ENCODE data around the gene FBXL13. TPM values are rescaled to one million over a fixed set of nuclear protein-coding genes. Genes with fewer than 3 reads are reported as not detected.

Gene FBXL13
- total RNA-seq, 1 donor from 2014 or later: 0.98 TPM

DNA sequence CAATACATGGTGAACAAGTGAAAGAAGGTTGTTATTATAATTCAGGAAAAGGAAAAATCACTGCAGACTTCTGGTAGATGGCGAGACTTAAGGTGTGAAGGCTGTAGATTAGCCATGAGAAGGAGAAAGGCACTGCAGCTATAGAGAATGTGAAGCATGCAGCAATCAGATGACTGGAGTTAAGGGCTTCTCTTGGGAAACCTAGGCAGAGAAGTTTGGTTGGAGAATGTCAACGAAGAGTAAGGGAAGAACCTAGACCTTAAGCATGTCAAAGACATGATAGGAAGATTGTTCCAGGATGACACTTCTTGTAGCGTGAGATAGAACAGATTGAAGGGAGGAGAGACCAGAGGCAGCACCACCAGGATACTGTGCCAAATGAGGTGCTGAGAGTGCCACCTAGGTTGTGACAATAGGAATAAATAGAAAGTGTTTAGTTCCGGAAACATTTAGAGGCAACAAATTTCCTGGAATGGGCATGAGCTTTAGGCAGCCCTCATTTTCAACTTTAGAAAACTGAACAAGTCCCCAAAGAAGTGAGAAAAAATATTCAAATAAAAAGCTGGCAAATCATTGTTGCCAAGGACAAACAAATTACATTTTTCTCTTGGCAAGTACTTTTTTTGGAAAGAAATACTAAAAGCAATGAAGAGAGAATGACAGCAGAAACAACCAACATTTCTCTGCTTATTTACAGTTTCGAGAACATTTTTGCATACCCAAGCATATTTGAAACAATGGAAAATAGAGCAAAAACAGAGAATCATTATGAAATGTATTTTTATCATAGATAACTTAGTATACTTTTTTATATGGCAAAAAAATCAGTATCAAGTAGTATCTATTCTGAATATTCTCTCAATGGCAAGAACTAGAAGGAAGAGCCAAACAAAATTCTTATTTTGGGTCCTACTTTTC, 156.9 kb downstream of the FBXL13 start:
- Histone ChIP-seq H3K36me3 (no peaks in the 10 kb centered on the region), H3K9me3 (no peaks in the 10 kb centered on the region), H3K27me3 (no peaks in the 10 kb centered on the region), H3K4me1 (peaks cover under 1% of the 10 kb centered on the region), H3K27ac (no peak overlapping the region), H3K4me3 (no peak overlapping the region)
- intact Hi-C loops (cut with DNase I): no loop called here
- TF ChIP-seq, protein P1, sequence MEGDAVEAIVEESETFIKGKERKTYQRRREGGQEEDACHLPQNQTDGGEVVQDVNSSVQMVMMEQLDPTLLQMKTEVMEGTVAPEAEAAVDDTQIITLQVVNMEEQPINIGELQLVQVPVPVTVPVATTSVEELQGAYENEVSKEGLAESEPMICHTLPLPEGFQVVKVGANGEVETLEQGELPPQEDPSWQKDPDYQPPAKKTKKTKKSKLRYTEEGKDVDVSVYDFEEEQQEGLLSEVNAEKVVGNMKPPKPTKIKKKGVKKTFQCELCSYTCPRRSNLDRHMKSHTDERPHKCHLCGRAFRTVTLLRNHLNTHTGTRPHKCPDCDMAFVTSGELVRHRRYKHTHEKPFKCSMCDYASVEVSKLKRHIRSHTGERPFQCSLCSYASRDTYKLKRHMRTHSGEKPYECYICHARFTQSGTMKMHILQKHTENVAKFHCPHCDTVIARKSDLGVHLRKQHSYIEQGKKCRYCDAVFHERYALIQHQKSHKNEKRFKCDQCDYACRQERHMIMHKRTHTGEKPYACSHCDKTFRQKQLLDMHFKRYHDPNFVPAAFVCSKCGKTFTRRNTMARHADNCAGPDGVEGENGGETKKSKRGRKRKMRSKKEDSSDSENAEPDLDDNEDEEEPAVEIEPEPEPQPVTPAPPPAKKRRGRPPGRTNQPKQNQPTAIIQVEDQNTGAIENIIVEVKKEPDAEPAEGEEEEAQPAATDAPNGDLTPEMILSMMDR (IDR thresholded peaks at IDR 0.05): no peak
- TF ChIP-seq POLR2A (IDR thresholded peaks at IDR 0.05): no peak
- no peak for TF ChIP-seq POLR2AphosphoS5 (IDR thresholded peaks at IDR 0.05; ENCODE audit: insufficient read depth in 1 of 2, low read depth in 1 of 2)
- DNase-seq (ENCODE audit: extremely low spot score in 2 of 2): no peak

DNA sequence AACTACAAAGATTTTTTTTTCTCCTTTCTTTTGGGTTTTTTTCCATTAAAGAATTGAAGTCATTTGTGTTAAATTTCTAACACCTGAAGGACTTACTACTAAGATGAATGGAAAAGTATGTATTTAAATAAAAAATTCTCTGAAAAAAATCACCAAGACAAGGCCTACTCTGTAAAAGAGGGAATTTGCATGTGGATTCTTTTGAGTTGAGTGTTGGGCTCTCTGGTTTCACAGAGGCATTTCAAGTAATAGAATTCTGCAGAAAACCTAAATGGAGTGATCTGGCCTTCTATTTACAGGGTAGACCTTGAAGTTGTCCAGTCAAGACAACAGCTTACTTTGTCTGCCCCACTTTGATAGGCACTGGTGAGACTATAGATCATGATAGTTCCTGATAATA, 157.7 kb downstream of the FBXL13 start:
- Histone ChIP-seq H3K27me3 (no peaks in the 10 kb centered on the region), H3K4me1 (peaks cover 5% of the 10 kb centered on the region), H3K36me3 (no peaks in the 10 kb centered on the region), H3K9me3 (no peaks in the 10 kb centered on the region), H3K4me3 (no peak overlapping the region), H3K27ac (no peak overlapping the region)
- intact Hi-C loops (cut with DNase I): no loop called here
- DNase-seq (ENCODE audit: extremely low spot score in 2 of 2): no peak
- TF ChIP-seq POLR2A (IDR thresholded peaks at IDR 0.05): no peak
- TF ChIP-seq, protein P1 (IDR thresholded peaks at IDR 0.05): no peak
- no peak for TF ChIP-seq POLR2AphosphoS5 (IDR thresholded peaks at IDR 0.05; ENCODE audit: insufficient read depth in 1 of 2, low read depth in 1 of 2)

DNA sequence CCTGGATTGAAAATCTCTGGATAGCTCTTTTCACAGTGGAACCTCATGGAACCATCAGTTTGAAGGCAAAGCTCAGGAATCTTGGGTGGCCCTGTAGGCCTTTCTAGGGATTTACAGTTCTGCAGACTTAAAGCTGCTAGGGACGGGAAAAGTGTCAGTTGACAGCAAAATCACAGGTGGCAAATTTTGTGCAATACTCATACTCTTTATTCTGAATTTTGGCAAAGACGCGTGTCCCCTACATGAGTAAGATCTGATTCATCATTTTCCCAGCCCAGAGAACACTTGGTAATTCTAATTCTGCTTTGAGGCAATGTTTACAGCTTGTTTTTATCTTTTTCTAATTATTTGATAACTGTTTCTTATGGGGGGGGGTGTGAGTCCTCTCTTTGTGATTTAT, 158.2 kb downstream of the FBXL13 start:
- Histone ChIP-seq H3K27ac (no peak overlapping the region), H3K36me3 (no peaks in the 10 kb centered on the region), H3K4me1 (peaks cover 5% of the 10 kb centered on the region), H3K4me3 (no peak overlapping the region), H3K27me3 (no peaks in the 10 kb centered on the region), H3K9me3 (no peaks in the 10 kb centered on the region)
- intact Hi-C loops (cut with DNase I): no loop called here
- TF ChIP-seq, protein P1 (IDR thresholded peaks at IDR 0.05): no peak
- TF ChIP-seq POLR2AphosphoS5 (IDR thresholded peaks at IDR 0.05; ENCODE audit: insufficient read depth in 1 of 2, low read depth in 1 of 2): no peak
- DNase-seq (ENCODE audit: extremely low spot score in 2 of 2): no peak

DNA sequence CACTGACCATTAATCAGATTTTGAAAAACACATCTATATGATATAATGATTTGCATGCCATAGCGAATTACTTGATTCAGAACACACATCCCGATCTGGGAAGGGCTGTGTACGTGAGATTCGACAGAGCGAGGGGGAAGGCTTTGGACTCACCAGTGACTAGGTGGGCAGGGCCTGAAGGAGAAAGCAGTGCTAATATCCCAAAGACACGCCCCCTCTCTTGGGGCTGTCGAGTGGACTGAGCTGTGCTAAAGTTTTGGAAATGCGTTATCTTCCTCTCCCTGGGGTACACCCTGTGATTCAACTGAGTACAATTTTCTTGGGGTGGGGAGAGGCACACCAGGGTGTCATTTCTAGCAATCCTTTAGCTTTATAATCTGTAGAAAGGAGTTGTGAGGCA, 160.0 kb downstream of the FBXL13 start:
- Histone ChIP-seq H3K36me3 (no peaks in the 10 kb centered on the region), H3K4me1 (peaks cover 5% of the 10 kb centered on the region), H3K27ac (peak overlapping the region; percentile 0), H3K9me3 (no peaks in the 10 kb centered on the region), H3K27me3 (no peaks in the 10 kb centered on the region), H3K4me3 (peak overlapping the region; percentile 2 to 24)
- no peak for TF ChIP-seq POLR2A (IDR thresholded peaks at IDR 0.05)
- TF ChIP-seq POLR2AphosphoS5 (IDR thresholded peaks at IDR 0.05; ENCODE audit: insufficient read depth in 1 of 2, low read depth in 1 of 2): no peak
- TF ChIP-seq, protein P1 (IDR thresholded peaks at IDR 0.05): no peak
- DNase-seq (ENCODE audit: extremely low spot score in 2 of 2): no peak
- intact Hi-C loops (cut with DNase I): no loop called here

DNA sequence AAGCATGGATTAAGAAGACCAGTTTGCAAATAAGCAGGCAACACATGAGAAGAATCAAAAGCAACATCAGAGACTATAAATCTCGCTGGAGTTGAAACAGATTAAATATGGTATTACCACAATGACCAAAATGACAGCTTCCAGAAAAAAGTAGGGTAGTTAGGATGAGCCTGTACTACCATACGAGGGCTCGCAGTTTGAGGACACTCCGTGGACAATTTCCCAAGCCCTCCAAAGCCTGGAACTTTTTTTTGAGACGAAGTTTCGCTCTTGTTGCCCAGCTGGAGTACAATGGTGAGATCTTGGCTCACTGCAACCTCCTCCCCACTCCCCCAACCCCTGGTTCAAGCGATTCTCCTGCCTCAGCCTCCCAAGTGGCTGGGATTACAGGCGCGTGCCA, 160.8 kb downstream of the FBXL13 start:
- peaks cover 5% of the 10 kb centered on the region for H3K4me1 ChIP-seq
- no peaks in the 10 kb centered on the region for H3K36me3 ChIP-seq
- intact Hi-C loops (cut with DNase I): no loop called here
- DNase-seq (ENCODE audit: extremely low spot score in 2 of 2): no peak
- TF ChIP-seq POLR2AphosphoS5 (IDR thresholded peaks at IDR 0.05; ENCODE audit: insufficient read depth in 1 of 2, low read depth in 1 of 2) (no peak), POLR2A (IDR thresholded peaks at IDR 0.05) (no peak)
- TF ChIP-seq, protein P1 (IDR thresholded peaks at IDR 0.05): no peak
- peak overlapping the region; percentile 2 to 24 for H3K4me3 ChIP-seq
- H3K9me3 ChIP-seq: no peaks in the 10 kb centered on the region
- peak overlapping the region; percentile 0 for H3K27ac ChIP-seq
- H3K27me3 ChIP-seq: no peaks in the 10 kb centered on the region

Measured in vagina (tissue), 2 donors.